ENCODE data around the gene PNMA3.

DNA sequence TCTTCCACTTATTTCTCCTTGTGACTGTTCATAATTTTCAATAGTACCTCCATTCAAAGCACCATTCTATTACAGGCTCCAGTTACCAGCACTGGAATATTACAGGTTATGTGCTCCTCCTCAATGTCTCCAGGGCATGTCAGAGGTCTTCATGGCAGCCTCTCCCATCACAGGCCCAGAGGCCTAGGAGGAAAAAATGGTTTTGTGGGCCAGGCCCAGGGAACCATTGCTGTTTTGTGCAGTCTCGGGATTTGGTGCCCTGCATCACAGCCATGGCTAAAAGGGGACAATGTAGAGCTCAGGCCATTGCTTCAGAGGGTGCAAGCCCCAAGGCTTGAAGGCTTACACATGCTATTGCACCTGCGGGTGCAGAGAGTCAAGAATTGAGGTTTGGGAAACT, 7.2 kb upstream of the PNMA3 start:
- TF ChIP-seq EZH2 (IDR thresholded peaks at IDR 0.05) = no peak
- TF ChIP-seq POLR2AphosphoS5 (IDR thresholded peaks at IDR 0.05; ENCODE audit: borderline replicate concordance, low read depth, low read length) = no peak
- no peak for TF ChIP-seq FOXP2 (optimal IDR thresholded peaks at IDR 0.05; ENCODE audit: control extremely low read depth, extremely low read length, insufficient read depth)

Measured in SK-N-MC (cell line).